Measurements from ENCODE around the gene PDE1C.
"Not testable (repeated sequence)": the region's sequence is repeated elsewhere in the genome, so short reads cannot be mapped to it uniquely, and the experiment has no call there.

Gene PDE1C

GRCh38 chr7:32042900-32043299 lies 27.3 kb downstream of the PDE1C start:
- no peak for DNase-seq

GRCh38 chr7:32039000-32039756 lies 31.0 kb downstream of the PDE1C start:
- no peak for DNase-seq

- no peak for DNase-seq
These were observed 32.5 kb downstream of the PDE1C start for GRCh38 chr7:32037650-32038198.

- DNase-seq = no peak
These were observed 33.6 kb downstream of the PDE1C start for GRCh38 chr7:32036557-32036956.

GRCh38 chr7:32034052-32034451 lies 36.2 kb downstream of the PDE1C start:
- no peak for DNase-seq

- no peak for DNase-seq
These were observed 37.2 kb downstream of the PDE1C start for GRCh38 chr7:32033006-32033405.

- DNase-seq = no peak
These were observed 38.0 kb downstream of the PDE1C start for GRCh38 chr7:32032211-32032610.

- no peak for DNase-seq
These were observed 39.1 kb downstream of the PDE1C start for GRCh38 chr7:32030904-32031692.

GRCh38 chr7:32026083-32026425 lies 44.2 kb downstream of the PDE1C start:
- DNase-seq = no peak

GRCh38 chr7:32025381-32026082 lies 44.7 kb downstream of the PDE1C start:
- no peak for DNase-seq

- DNase-seq = no peak
These were observed 46.8 kb downstream of the PDE1C start for GRCh38 chr7:32023376-32023775.

GRCh38 chr7:32022966-32023365 lies 47.2 kb downstream of the PDE1C start:
- DNase-seq = no peak

GRCh38 chr7:32020551-32021159 lies 49.6 kb downstream of the PDE1C start:
- no peak for DNase-seq

- no peak for DNase-seq
These were observed 51.2 kb downstream of the PDE1C start for GRCh38 chr7:32018845-32019578.

GRCh38 chr7:32015133-32015532 lies 55.1 kb downstream of the PDE1C start:
- no peak for DNase-seq

GRCh38 chr7:32013471-32013870 lies 56.7 kb downstream of the PDE1C start:
- DNase-seq = not testable (repeated sequence)

- DNase-seq = no peak
These were observed 64.6 kb downstream of the PDE1C start for GRCh38 chr7:32005577-32005976.

- no peak for DNase-seq
These were observed 68.3 kb downstream of the PDE1C start for GRCh38 chr7:32001948-32002347.

- no peak for DNase-seq
These were observed 72.8 kb downstream of the PDE1C start for GRCh38 chr7:31997423-31997822.

- no peak for DNase-seq
These were observed 75.1 kb downstream of the PDE1C start for GRCh38 chr7:31995134-31995533.

- no peak for DNase-seq
These were observed 78.4 kb downstream of the PDE1C start for GRCh38 chr7:31991846-31992245.

- DNase-seq = no peak
These were observed 78.8 kb downstream of the PDE1C start for GRCh38 chr7:31991406-31991805.
